IPS-18a (cell line): ENCODE results near the gene HS3ST3B1.
A peak's percentile ranks its signal among the peaks of the same experiment; 100 is the strongest.

ENCODE experiments used
- H3K27ac ChIP-seq: one replicate; pipeline ENCODE4 v1.5.1; 2013; ENCODE audit warnings: low read length
- H3K27me3 ChIP-seq: one replicate; pipeline ENCODE4 v1.6.1; 2013; ENCODE audit warnings: mild to moderate bottlenecking, low read length; ENCODE audit not compliant: control insufficient read depth, insufficient read depth
- H3K36me3 ChIP-seq: one replicate; pipeline ENCODE4 v1.6.1; 2013; ENCODE audit warnings: low read depth, low read length; ENCODE audit not compliant: control insufficient read depth
- H3K4me1 ChIP-seq: one replicate; pipeline ENCODE4 v1.6.1; 2013; ENCODE audit warnings: low read depth, low read length; ENCODE audit not compliant: control insufficient read depth
- H3K4me3 ChIP-seq: one replicate; pipeline ENCODE4 v1.5.1; 2013; ENCODE audit warnings: low read length
- H3K9ac ChIP-seq: one replicate; pipeline ENCODE4 v1.6.1; 2013; ENCODE audit warnings: mild to moderate bottlenecking, low read length, moderate library complexity
- H3K9me3 ChIP-seq: one replicate; pipeline ENCODE4 v1.6.1; 2013; ENCODE audit warnings: low read depth, low read length; ENCODE audit not compliant: control insufficient read depth

HS3ST3B1 gene

GRCh38 chr17:14296166-14296910, 4.5 kb upstream of the HS3ST3B1 start:
- no peak overlapping the region for H3K9ac ChIP-seq
- H3K27ac ChIP-seq, result no peak overlapping the region
- H3K27me3 ChIP-seq, result peaks cover 61% of the 10 kb centered on the region
- peaks cover 20% of the 10 kb centered on the region for H3K4me1 ChIP-seq
- no peaks in the 10 kb centered on the region for H3K36me3 ChIP-seq
- H3K9me3 ChIP-seq, result no peaks in the 10 kb centered on the region
- peak overlapping the region; percentile 40 for H3K4me3 ChIP-seq

- Histone ChIP-seq H3K4me3 (peak overlapping the region; percentile 40), H3K9ac (no peak overlapping the region), H3K27ac (no peak overlapping the region), H3K36me3 (no peaks in the 10 kb centered on the region), H3K27me3 (peaks cover 71% of the 10 kb centered on the region), H3K9me3 (no peaks in the 10 kb centered on the region), H3K4me1 (peaks cover 20% of the 10 kb centered on the region)
These were observed 3.6 kb upstream of the HS3ST3B1 start for GRCh38 chr17:14297161-14297851.

GRCh38 chr17:14298221-14298946, 2.5 kb upstream of the HS3ST3B1 start:
- Histone ChIP-seq H3K27me3 (peaks cover 82% of the 10 kb centered on the region), H3K4me1 (peaks cover 24% of the 10 kb centered on the region), H3K36me3 (no peaks in the 10 kb centered on the region), H3K9ac (no peak overlapping the region), H3K27ac (no peak overlapping the region), H3K4me3 (peak overlapping the region; percentile 40), H3K9me3 (no peaks in the 10 kb centered on the region)

- Histone ChIP-seq H3K9me3 (no peaks in the 10 kb centered on the region), H3K27me3 (peaks cover 87% of the 10 kb centered on the region), H3K27ac (no peak overlapping the region), H3K9ac (no peak overlapping the region), H3K4me3 (peak overlapping the region; percentile 40), H3K36me3 (no peaks in the 10 kb centered on the region), H3K4me1 (peaks cover 25% of the 10 kb centered on the region)
These were observed 2.0 kb upstream of the HS3ST3B1 start for GRCh38 chr17:14298947-14299279.

GRCh38 chr17:14299280-14300141, 1.4 kb upstream of the HS3ST3B1 start:
- no peak overlapping the region for H3K9ac ChIP-seq
- no peaks in the 10 kb centered on the region for H3K36me3 ChIP-seq
- peak overlapping the region; percentile 40 for H3K4me3 ChIP-seq
- H3K4me1 ChIP-seq, result peaks cover 28% of the 10 kb centered on the region
- H3K27ac ChIP-seq, result no peak overlapping the region
- H3K9me3 ChIP-seq, result no peaks in the 10 kb centered on the region
- peaks cover 93% of the 10 kb centered on the region for H3K27me3 ChIP-seq

GRCh38 chr17:14301279-14302090, 604 bp downstream of the HS3ST3B1 start:
- H3K27ac ChIP-seq, result no peak overlapping the region
- H3K9ac ChIP-seq, result peak overlapping the region; percentile 49
- H3K36me3 ChIP-seq, result no peaks in the 10 kb centered on the region
- H3K9me3 ChIP-seq, result no peaks in the 10 kb centered on the region
- peak overlapping the region; percentile 70 for H3K4me3 ChIP-seq
- H3K4me1 ChIP-seq, result peaks cover 47% of the 10 kb centered on the region
- H3K27me3 ChIP-seq, result peaks cover 94% of the 10 kb centered on the region

GRCh38 chr17:14302091-14302430, 1.2 kb downstream of the HS3ST3B1 start:
- H3K4me3 ChIP-seq, result peak overlapping the region; percentile 70
- H3K9me3 ChIP-seq, result no peaks in the 10 kb centered on the region
- H3K4me1 ChIP-seq, result peaks cover 52% of the 10 kb centered on the region
- H3K9ac ChIP-seq, result peak overlapping the region; percentile 49
- peaks cover 92% of the 10 kb centered on the region for H3K27me3 ChIP-seq
- H3K27ac ChIP-seq, result no peak overlapping the region
- H3K36me3 ChIP-seq, result no peaks in the 10 kb centered on the region

GRCh38 chr17:14302431-14303099, 1.7 kb downstream of the HS3ST3B1 start:
- H3K4me1 ChIP-seq, result peaks cover 57% of the 10 kb centered on the region
- H3K27ac ChIP-seq, result no peak overlapping the region
- peak overlapping the region; percentile 70 for H3K4me3 ChIP-seq
- no peaks in the 10 kb centered on the region for H3K36me3 ChIP-seq
- peaks cover 87% of the 10 kb centered on the region for H3K27me3 ChIP-seq
- H3K9ac ChIP-seq, result peak overlapping the region; percentile 49
- H3K9me3 ChIP-seq, result no peaks in the 10 kb centered on the region

- peaks cover 60% of the 10 kb centered on the region for H3K4me1 ChIP-seq
- H3K4me3 ChIP-seq, result peak overlapping the region; percentile 70
- H3K27me3 ChIP-seq, result peaks cover 77% of the 10 kb centered on the region
- no peaks in the 10 kb centered on the region for H3K9me3 ChIP-seq
- peak overlapping the region; percentile 34 for H3K9ac ChIP-seq
- H3K27ac ChIP-seq, result no peak overlapping the region
- H3K36me3 ChIP-seq, result no peaks in the 10 kb centered on the region
These were observed 2.7 kb downstream of the HS3ST3B1 start for GRCh38 chr17:14303343-14304221.
